Mucosa of stomach (tissue), 1 donor: ENCODE measurements around the gene MZT2A.
"Not testable (repeated sequence)": the region's sequence is repeated elsewhere in the genome, so short reads cannot be mapped to it uniquely, and the experiment has no call there.

Source experiments
- H3K27me3 ChIP-seq: one replicate; pipeline ENCODE4 v1.7.0; 2013; ENCODE audit warnings: mild to moderate bottlenecking, low read length; ENCODE audit not compliant: control insufficient read depth, insufficient read depth
- H3K36me3 ChIP-seq: one replicate; pipeline ENCODE4 v1.7.0; 2013; ENCODE audit warnings: low read length; ENCODE audit not compliant: control insufficient read depth, insufficient read depth
- H3K4me1 ChIP-seq: one replicate; pipeline ENCODE4 v1.7.0; 2013; ENCODE audit warnings: mild to moderate bottlenecking, low read length; ENCODE audit not compliant: control insufficient read depth, insufficient read depth
- H3K4me3 ChIP-seq: one replicate; pipeline ENCODE4 v1.7.0; 2013; ENCODE audit warnings: low read length
- H3K9ac ChIP-seq: one replicate; pipeline ENCODE4 v1.7.0; 2013; ENCODE audit warnings: mild to moderate bottlenecking, low read length, moderate library complexity
- H3K9me3 ChIP-seq: one replicate; pipeline ENCODE4 v1.7.0; 2013; ENCODE audit warnings: mild to moderate bottlenecking, low read length, moderate library complexity; ENCODE audit not compliant: control insufficient read depth
- donor health status: Pancreatic carcinoma.

Gene MZT2A

GRCh38 chr2:131495506-131495905, 3.3 kb upstream of the MZT2A start:
- not testable (repeated sequence) for H3K9ac ChIP-seq, H3K36me3 ChIP-seq, H3K4me3 ChIP-seq, H3K9me3 ChIP-seq, H3K27me3 ChIP-seq, H3K4me1 ChIP-seq

- peak overlapping the region; percentile 29 for H3K4me3 ChIP-seq
- no peaks in the 10 kb centered on the region for H3K36me3 ChIP-seq
- H3K9me3 ChIP-seq, result no peaks in the 10 kb centered on the region
- H3K9ac ChIP-seq, result peak overlapping the region; percentile 76
- peaks cover 9% of the 10 kb centered on the region for H3K4me1 ChIP-seq
- H3K27me3 ChIP-seq, result no peaks in the 10 kb centered on the region
These were observed 1.2 kb upstream of the MZT2A start for GRCh38 chr2:131493199-131493968.

GRCh38 chr2:131492418-131493198, 411 bp upstream of the MZT2A start:
- Histone ChIP-seq H3K4me3 (peak overlapping the region; percentile 29), H3K4me1 (peaks cover 9% of the 10 kb centered on the region)

GRCh38 chr2:131491469-131491836, 744 bp downstream of the MZT2A start:
- Histone ChIP-seq H3K4me3 (peak overlapping the region; percentile 36), H3K9ac (peak overlapping the region; percentile 64)
- H3K36me3 ChIP-seq, H3K27me3 ChIP-seq, H3K4me1 ChIP-seq, H3K9me3 ChIP-seq: not testable (repeated sequence)

More at GRCh38 chr2:131492418-131493198, 411 bp upstream of the MZT2A start:
- Histone ChIP-seq H3K9me3 (no peaks in the 10 kb centered on the region), H3K9ac (peak overlapping the region; percentile 76), H3K27me3 (no peaks in the 10 kb centered on the region), H3K36me3 (no peaks in the 10 kb centered on the region)

GRCh38 chr2:131490616-131491468, 1.4 kb downstream of the MZT2A start:
- H3K27me3 ChIP-seq, H3K36me3 ChIP-seq, H3K4me1 ChIP-seq, H3K9me3 ChIP-seq: not testable (repeated sequence)
- Histone ChIP-seq H3K9ac (peak overlapping the region; percentile 64), H3K4me3 (peak overlapping the region; percentile 36)

GRCh38 chr2:131488306-131489205, 3.6 kb downstream of the MZT2A start:
- no peaks in the 10 kb centered on the region for H3K27me3 ChIP-seq
- no peaks in the 10 kb centered on the region for H3K9me3 ChIP-seq
- peaks cover 9% of the 10 kb centered on the region for H3K4me1 ChIP-seq
- no peak overlapping the region for H3K4me3 ChIP-seq
- no peaks in the 10 kb centered on the region for H3K36me3 ChIP-seq
- H3K9ac ChIP-seq, result no peak overlapping the region

- H3K9ac ChIP-seq, H3K4me3 ChIP-seq, H3K9me3 ChIP-seq, H3K36me3 ChIP-seq, H3K27me3 ChIP-seq, H3K4me1 ChIP-seq: not testable (repeated sequence)
These were observed 5.8 kb downstream of the MZT2A start for GRCh38 chr2:131486201-131486902.

- not testable (repeated sequence) for H3K27me3 ChIP-seq, H3K9ac ChIP-seq, H3K4me3 ChIP-seq, H3K36me3 ChIP-seq, H3K4me1 ChIP-seq, H3K9me3 ChIP-seq
These were observed 7.2 kb downstream of the MZT2A start for GRCh38 chr2:131484906-131485460.

GRCh38 chr2:131483981-131484820, 8.0 kb downstream of the MZT2A start:
- not testable (repeated sequence) for H3K9ac ChIP-seq, H3K4me3 ChIP-seq, H3K4me1 ChIP-seq, H3K9me3 ChIP-seq, H3K36me3 ChIP-seq, H3K27me3 ChIP-seq

- not testable (repeated sequence) for H3K9ac ChIP-seq, H3K36me3 ChIP-seq, H3K4me3 ChIP-seq
These were observed 9.6 kb downstream of the MZT2A start for GRCh38 chr2:131482506-131483155.

More at GRCh38 chr2:131482506-131483155, 9.6 kb downstream of the MZT2A start:
- H3K27me3 ChIP-seq, H3K9me3 ChIP-seq, H3K4me1 ChIP-seq: not testable (repeated sequence)
